HepG2 (cell line): ENCODE results near the gene CDH13. TPM values are rescaled to one million over a fixed set of nuclear protein-coding genes. Genes with fewer than 3 reads are reported as not detected.

Experiments
- ATAC-seq: fragments of 200-7000 bp; cut with Tn5 transposase; 3 replicates; pipeline ENCODE4 v1.9.1; 2020; ENCODE audit warnings: mild to moderate bottlenecking, moderate library complexity
- BruUV-seq: library from RNA; stranded (reverse); fragments of 400-500 nt; replicated peaks from 2 replicates; lab custom pipeline; 2021; lab: Mats Ljungman, UMichigan
- CTCF ChIA-PET: fragments of 300-600 bp; formaldehyde crosslinking; extraction: SDS; loops from one replicate; lab custom pipeline; 2021; ENCODE audit warnings: low total read pairs, inconsistent platforms, low intra/inter-chr PET ratio; lab: Yijun Ruan, JAX
- POLR2A ChIA-PET: fragments of 350-600 bp; sonication (Branson Sonifier 250); formaldehyde crosslinking; loops from one replicate; lab custom pipeline; 2020; ENCODE audit warnings: antibody characterized with exemption, inconsistent platforms; lab: Yijun Ruan, JAX
- DNase-seq: peaks from one replicate; pipeline ENCODE4 v3.0.0-alpha.2; 2015; ENCODE audit warnings: low spot score
- FAIRE-seq: peaks from 3 replicates; lab custom pipeline; 2011; peaks lifted over from hg19 to GRCh38; lab: Jason Lieb, UNC
- H2AFZ ChIP-seq: one replicate; pipeline ENCODE4 v1.6.1; 2011; ENCODE audit warnings: low read length, inconsistent platforms
- H3K27ac ChIP-seq: fragments of 300-600 bp; 3 replicates; pipeline ENCODE4 v1.8.0; 2011; ENCODE audit warnings: mixed run types, mild to moderate bottlenecking, mixed read lengths, low read length, inconsistent platforms; ENCODE audit not compliant: insufficient read depth; ENCODE audit errors: extremely low read length
- H3K27me3 ChIP-seq, 2 experiments: fragments of 200-600 bp in 1 of 2; 2 replicates in 1 of 2; 3 replicates in 1 of 2; pipeline versions ENCODE4 v1.6.0 to v1.8.0; 2011; ENCODE audit warnings: low read length in 2 of 2, mild to moderate bottlenecking in 2 of 2, moderate library complexity in 2 of 2, inconsistent platforms in 1 of 2; ENCODE audit not compliant: insufficient read depth in 2 of 2, control insufficient read depth in 1 of 2
- H3K36me3 ChIP-seq, 2 experiments: fragments of 200-600 bp in 1 of 2; replicated peaks in 1 of 2; 2 replicates in 1 of 2; 3 replicates in 1 of 2; pipeline versions ENCODE4 v1.5.1 to v1.8.0; 2011; ENCODE audit warnings: low read length in 2 of 2, inconsistent platforms in 1 of 2; ENCODE audit not compliant: insufficient read depth in 2 of 2, control insufficient read depth in 1 of 2
- H3K4me1 ChIP-seq: 2 replicates; pipeline ENCODE4 v1.5.1; 2012; ENCODE audit warnings: low read length, inconsistent platforms; ENCODE audit not compliant: insufficient read depth
- H3K4me2 ChIP-seq: 2 replicates; pipeline ENCODE4 v1.6.0; 2011; ENCODE audit warnings: low read depth, low read length, inconsistent platforms
- H3K4me3 ChIP-seq, 3 experiments: fragments of 200-600 bp in 1 of 3; sonication (generic), shearing (Covaris generic) in 1 of 3; replicated peaks in 1 of 3; 2 replicates each; pipeline ENCODE4 v1.5.1; 2011 to 2016; ENCODE audit warnings: low read length in 3 of 3, inconsistent platforms in 2 of 3, low read depth in 2 of 3, mild to moderate bottlenecking in 2 of 3, control low read depth in 1 of 3, mixed read lengths in 1 of 3; ENCODE audit not compliant: insufficient read depth in 1 of 3
- H3K79me2 ChIP-seq: one replicate; pipeline ENCODE4 v1.6.1; 2011; ENCODE audit warnings: low read length, inconsistent platforms; ENCODE audit not compliant: insufficient read depth
- H3K9ac ChIP-seq: 2 replicates; pipeline ENCODE4 v1.6.0; 2011; ENCODE audit warnings: mild to moderate bottlenecking, low read depth, low read length, inconsistent platforms; ENCODE audit not compliant: insufficient read depth
- H3K9me3 ChIP-seq: 2 replicates; pipeline ENCODE4 v1.5.1; 2012; ENCODE audit warnings: mild to moderate bottlenecking, low read length
- H4K20me1 ChIP-seq: 2 replicates; pipeline ENCODE4 v1.6.0; 2011; ENCODE audit warnings: inconsistent platforms, mild to moderate bottlenecking, low read length, moderate library complexity; ENCODE audit not compliant: insufficient read depth
- CEBPB ChIP-seq: IDR thresholded peaks from 2 replicates; pipeline ENCODE4 v1.6.1; 2011; ENCODE audit warnings: low read depth, low read length, improper control_type of control experiment, borderline replicate concordance
- HMGA1 ChIP-seq: sonication (generic); formaldehyde crosslinking; conservative IDR thresholded peaks from 2 replicates; pipeline ENCODE4 v1.4.0; 2020; ENCODE audit warnings: missing genetic modification reagents
- ZIK1 ChIP-seq: sonication (generic); formaldehyde crosslinking; IDR thresholded peaks from 2 replicates; pipeline ENCODE4 v1.5.0; 2020; ENCODE audit warnings: mild to moderate bottlenecking, low read depth, missing genetic modification reagents, borderline replicate concordance
- ZNF143 ChIP-seq: sonication (generic); formaldehyde crosslinking; IDR thresholded peaks from 2 replicates; pipeline ENCODE4 v1.4.0; 2020; ENCODE audit warnings: missing genetic modification reagents
- ZNF282 ChIP-seq: fragments of 450-650 bp; IDR thresholded peaks from 2 replicates; pipeline ENCODE4 v1.6.1; 2018; ENCODE audit not compliant: partially characterized antibody
- ZNF546 ChIP-seq: sonication (generic); formaldehyde crosslinking; conservative IDR thresholded peaks from 2 replicates; pipeline ENCODE4 v1.8.1; 2023; ENCODE audit warnings: mild to moderate bottlenecking, missing genetic modification reagents
- ZNF766 ChIP-seq: sonication (generic); formaldehyde crosslinking; IDR thresholded peaks from 2 replicates; pipeline ENCODE4 v1.5.0; 2020; ENCODE audit warnings: missing genetic modification reagents, borderline replicate concordance
- WGBS: methylation state at CpG from one replicate; pipeline ENCODE4 v1.1.6; 2017; ENCODE audit warnings: low lambda C conversion rate; 5-methylcytosine and 5-hydroxymethylcytosine counted together
- in situ Hi-C: cut with HindIII; loops from 2 replicates; pipeline ENCODE4 v1.10.0; 2017; ENCODE audit warnings: low pct_unique_long_range_greater_than_20kb; ENCODE audit not compliant: extremely low pct_ligation_motif_present
- intact Hi-C: fragments of 100-400 bp; cut with micrococcal nuclease; formaldehyde crosslinking; loops from one replicate; pipeline ENCODE4 v1.10.0; 2022; ENCODE audit not compliant: unreplicated experiment
- polyA plus RNA-seq, 8 experiments: library from polyadenylated mRNA; depleted of rRNA in 3 of 8; stranded (reverse) in 7 of 8; unstranded in 1 of 8; fragments of >200 nt; fragmentation: Illumina TruSeq in 4 of 8; extraction: Trizol in 4 of 8; gene quantifications; 2 replicates each; pipeline versions ENCODE4 v1.2.1 to v1.2.3, GENCODE V29; 2011 to 2016; ENCODE audit warnings: low read depth in 4 of 8, missing spikeins in 1 of 8, mixed read lengths in 1 of 8; ENCODE audit not compliant: insufficient read depth in 1 of 8
- total RNA-seq, 5 experiments: library from RNA; depleted of rRNA; stranded (reverse); fragments of >200 nt; fragmentation: Illumina TruSeq; extraction: Trizol; gene quantifications; 2 replicates each; pipeline ENCODE4 v1.2.3, GENCODE V29; 2016; ENCODE audit warnings: low read depth in 1 of 5

Gene CDH13
- total and polyA plus RNA-seq, 2 of the 13 experiments (the other 11 are each of a cell fraction or from before 2014, with no cell fraction given), result not detected

DNA sequence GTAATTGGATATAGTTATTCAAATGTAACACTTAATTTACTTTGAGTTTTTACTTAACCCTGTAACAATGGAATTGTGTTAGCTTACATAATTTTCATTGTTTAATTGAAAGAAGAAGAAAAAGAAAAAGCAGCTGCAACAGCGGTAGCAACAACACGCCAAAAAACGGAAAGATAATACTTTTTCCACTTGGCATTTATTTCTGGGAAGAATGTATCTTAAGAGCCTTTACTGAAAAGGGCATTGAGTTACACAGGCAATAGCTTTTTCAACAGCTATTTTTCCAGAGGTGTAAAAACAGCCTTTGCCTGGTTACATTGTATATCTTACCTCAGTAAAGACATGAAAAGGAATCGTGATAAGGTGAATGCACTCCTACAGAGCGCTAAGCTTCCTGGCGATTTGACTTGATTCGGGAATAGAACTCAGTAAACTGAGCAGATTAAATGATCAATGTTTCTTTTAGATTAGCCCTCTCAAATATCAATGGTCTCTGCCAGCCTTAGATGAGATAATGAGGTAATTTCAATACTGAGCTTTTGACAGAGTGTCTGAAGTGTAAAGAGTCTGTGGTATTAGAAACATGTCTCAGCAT is 311.3 kb downstream of the CDH13 start (continued):
- TF ChIP-seq ZNF143 (CRISPR knock-in tag) (no peak), ZNF546 (no peak), ZIK1 (CRISPR knock-in tag) (no peak), ZNF282 (no peak), ZNF766 (CRISPR knock-in tag) (no peak)

- H4K20me1 ChIP-seq, result no peaks in the 10 kb centered on the region
- in situ Hi-C loops, result no loop called here
- BruUV-seq, result no TSS peak
Observed at GRCh38 chr16:82943371-82943770, 316.6 kb downstream of the CDH13 start.

More at GRCh38 chr16:82943371-82943770, 316.6 kb downstream of the CDH13 start:
- Histone ChIP-seq H3K79me2 (no peaks in the 10 kb centered on the region), H3K36me3 (no peaks in the 10 kb centered on the region), H3K27me3 (no peaks in the 10 kb centered on the region), H3K4me2 (no peak overlapping the region), H3K4me1 (no peaks in the 10 kb centered on the region), H2AFZ (no peak overlapping the region), H3K4me3 (no peak overlapping the region), H3K9me3 (peaks cover 39% of the 10 kb centered on the region; the same call in 1 of the 2 replicates), H3K9ac (no peak overlapping the region), H3K27ac (no peak overlapping the region)
- no peak for DNase-seq
- ChIA-PET POLR2A (no interaction called here), CTCF (no interaction called here)
- 0% methylated on average over 1 of the region's 1 CpG for WGBS
- intact Hi-C loops, result no loop called here
- no peak for FAIRE-seq
- no peak for ATAC-seq
- TF ChIP-seq CEBPB (0 out of 2 replicates have a peak, but pooled peaks have one; percentile 6), HMGA1 (CRISPR knock-in tag) (no peak)
